GM19239 (cell line): ENCODE measurements around the gene SPEM1.

Experiments
- DNase-seq: peaks from one replicate; pipeline ENCODE4 v3.0.0; 2011; ENCODE audit warnings: low spot score; ENCODE audit not compliant: insufficient read length
- FAIRE-seq: peaks from 2 replicates; lab custom pipeline; 2011; peaks lifted over from hg19 to GRCh38; lab: Jason Lieb, UNC

SPEM1 gene

GRCh38 chr17:7416323-7416722, 3.8 kb upstream of the SPEM1 start:
- FAIRE-seq (no peak), DNase-seq (no peak)

GRCh38 chr17:7417056-7417655, 3.0 kb upstream of the SPEM1 start:
- DNase-seq (no peak), FAIRE-seq (no peak)

- DNase-seq (no peak), FAIRE-seq (no peak)
Observed at GRCh38 chr17:7418472-7419152, 1.5 kb upstream of the SPEM1 start.

GRCh38 chr17:7421186-7421585, 1.1 kb downstream of the SPEM1 start:
- FAIRE-seq (no peak), DNase-seq (no peak)

- no peak for FAIRE-seq
- DNase-seq: no peak
Observed at GRCh38 chr17:7423679-7424078, 3.6 kb downstream of the SPEM1 start.

GRCh38 chr17:7425316-7425715, 5.2 kb downstream of the SPEM1 start, which contains the start of gene SPEM2:
Gene SPEM2 (plus strand): TSS chr17:7425616. CDS start chr17:7425689, 73 bp downstream.
- no peak for DNase-seq

GRCh38 chr17:7425756-7426155, 5.6 kb downstream of the SPEM1 start:
- FAIRE-seq: no peak

More at GRCh38 chr17:7425316-7425715, 5.2 kb downstream of the SPEM1 start, which contains the start of gene SPEM2:
- FAIRE-seq: no peak

GRCh38 chr17:7426203-7426863, 6.2 kb downstream of the SPEM1 start:
- no peak for DNase-seq
- no peak for FAIRE-seq

More at GRCh38 chr17:7425756-7426155, 5.6 kb downstream of the SPEM1 start:
- no peak for DNase-seq

- DNase-seq (no peak), FAIRE-seq (no peak)
Observed at GRCh38 chr17:7426896-7427489, 6.9 kb downstream of the SPEM1 start.

GRCh38 chr17:7427549-7427948, 7.4 kb downstream of the SPEM1 start:
- DNase-seq (no peak), FAIRE-seq (no peak)

- FAIRE-seq (no peak), DNase-seq (no peak)
Observed at GRCh38 chr17:7428557-7428956, 8.4 kb downstream of the SPEM1 start, which contains the start of gene SPEM3. Gene SPEM3 (plus strand): TSS chr17:7428857. CDS start chr17:7428903, 46 bp downstream.

- DNase-seq (no peak), FAIRE-seq (no peak)
Observed at GRCh38 chr17:7429722-7430121, 9.6 kb downstream of the SPEM1 start.

GRCh38 chr17:7431231-7431630, 11.1 kb downstream of the SPEM1 start:
- no peak for DNase-seq

GRCh38 chr17:7432296-7432695, 12.2 kb downstream of the SPEM1 start:
- FAIRE-seq (no peak), DNase-seq (no peak)

More at GRCh38 chr17:7431231-7431630, 11.1 kb downstream of the SPEM1 start:
- no peak for FAIRE-seq

GRCh38 chr17:7435676-7436555, 15.8 kb downstream of the SPEM1 start:
- FAIRE-seq (no peak), DNase-seq (no peak)

GRCh38 chr17:7436556-7437368, 16.6 kb downstream of the SPEM1 start:
- FAIRE-seq (no peak), DNase-seq (no peak)

- FAIRE-seq (no peak), DNase-seq (no peak)
Observed at GRCh38 chr17:7437369-7437863, 17.3 kb downstream of the SPEM1 start.

GRCh38 chr17:7437950-7438614, 18.0 kb downstream of the SPEM1 start:
- DNase-seq: no peak

More at GRCh38 chr17:7437950-7438614, 18.0 kb downstream of the SPEM1 start:
- FAIRE-seq: no peak
